Duodenal mucosa (tissue), 2 donors: ENCODE measurements around the gene BMP2K.
"Not testable (repeated sequence)": the region's sequence is repeated elsewhere in the genome, so short reads cannot be mapped to it uniquely, and the experiment has no call there.

Source experiments
- H3K27ac ChIP-seq: one replicate; pipeline ENCODE4 v1.7.0; 2013; ENCODE audit warnings: low read depth, low read length
- H3K27me3 ChIP-seq, 2 donors: one replicate each; pipeline ENCODE4 v1.7.0; 2013; ENCODE audit warnings: low read length in 2 of 2, control low read depth in 1 of 2; ENCODE audit not compliant: insufficient read depth in 2 of 2, control insufficient read depth in 1 of 2
- H3K36me3 ChIP-seq, 2 donors: one replicate each; pipeline ENCODE4 v1.7.0; 2013; ENCODE audit warnings: low read length in 2 of 2, control low read depth in 1 of 2; ENCODE audit not compliant: insufficient read depth in 2 of 2, control insufficient read depth in 1 of 2
- H3K4me1 ChIP-seq, 2 donors: one replicate each; pipeline ENCODE4 v1.7.0; 2013; ENCODE audit warnings: low read length in 2 of 2, control low read depth in 1 of 2; ENCODE audit not compliant: insufficient read depth in 2 of 2, control insufficient read depth in 1 of 2
- H3K4me3 ChIP-seq, 2 donors: one replicate each; pipeline ENCODE4 v1.7.0; 2013; ENCODE audit warnings: low read length in 2 of 2, low read depth in 1 of 2
- H3K9ac ChIP-seq, 2 donors: one replicate each; pipeline ENCODE4 v1.7.0; 2013; ENCODE audit warnings: low read length in 2 of 2, low read depth in 1 of 2
- H3K9me3 ChIP-seq, 2 donors: one replicate each; pipeline ENCODE4 v1.7.0; 2013; ENCODE audit warnings: low read length in 2 of 2, control low read depth in 1 of 2; ENCODE audit not compliant: control insufficient read depth in 1 of 2

The BMP2K gene

DNA sequence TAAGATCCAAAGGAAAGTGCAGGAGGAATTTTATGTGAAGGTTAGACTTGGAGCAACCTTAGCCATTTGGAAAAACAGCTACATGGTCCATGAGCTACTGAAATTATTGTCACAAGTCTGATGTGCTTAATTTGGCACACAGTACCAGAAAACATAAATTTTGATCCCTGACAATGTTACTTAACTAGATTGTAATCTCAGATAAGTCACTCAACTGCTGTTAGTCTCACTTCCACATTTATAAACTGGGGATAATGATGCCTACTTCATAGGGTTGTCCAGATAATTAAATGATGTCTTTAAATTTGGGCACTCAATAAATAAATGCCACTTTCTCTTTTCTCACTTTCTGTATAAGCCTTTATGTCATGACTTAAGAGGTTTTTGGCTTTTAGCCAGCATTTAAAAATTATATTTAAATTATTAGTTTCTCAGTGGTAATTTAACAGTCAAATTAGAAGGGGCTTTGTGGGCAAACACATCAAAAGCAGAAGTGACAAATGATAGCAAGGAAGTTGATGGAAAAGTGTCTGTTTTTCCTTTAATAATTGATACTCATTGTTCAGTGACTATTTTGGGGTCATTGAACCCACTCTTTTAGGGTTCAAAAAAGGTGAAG, 104.8 kb downstream of the BMP2K start:
- Histone ChIP-seq H3K27me3 (no peaks in the 10 kb centered on the region), H3K9me3 (no peaks in the 10 kb centered on the region), H3K4me1 (no peaks in the 10 kb centered on the region), H3K4me3 (no peak overlapping the region), H3K27ac (no peak overlapping the region), H3K36me3 (peaks cover 0 to 7% of the 10 kb centered on the region in 2 donors), H3K9ac (no peak overlapping the region)

DNA sequence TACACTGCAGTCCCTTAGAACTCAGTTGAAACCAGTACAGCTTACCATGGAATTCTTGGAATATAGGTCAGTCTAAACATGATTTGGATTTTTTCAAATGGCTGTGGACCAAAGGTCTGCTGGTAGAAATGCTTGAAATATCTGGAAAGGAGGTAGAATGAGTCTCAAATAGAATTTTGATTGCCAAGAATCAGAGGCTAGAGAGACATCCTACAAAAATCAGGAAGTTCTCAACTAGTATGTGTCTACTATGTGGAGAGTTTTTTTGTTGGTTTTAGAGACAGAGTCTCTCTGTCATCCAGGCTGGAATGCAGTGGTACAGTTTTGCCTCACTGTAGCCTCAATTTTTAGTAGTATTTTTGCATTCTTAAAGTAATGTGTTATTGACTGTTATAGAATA, 109.4 kb downstream of the BMP2K start:
- Histone ChIP-seq H3K4me3 (no peak overlapping the region), H3K27ac (no peak overlapping the region), H3K9me3 (no peaks in the 10 kb centered on the region), H3K9ac (no peak overlapping the region), H3K27me3 (no peaks in the 10 kb centered on the region), H3K36me3 (peaks cover 3 to 10% of the 10 kb centered on the region in 2 donors), H3K4me1 (no peaks in the 10 kb centered on the region)

GRCh38 chr4:78889955-78890354, 113.8 kb downstream of the BMP2K start:
- peaks cover 10 to 15% of the 10 kb centered on the region in 2 donors for H3K36me3 ChIP-seq

DNA sequence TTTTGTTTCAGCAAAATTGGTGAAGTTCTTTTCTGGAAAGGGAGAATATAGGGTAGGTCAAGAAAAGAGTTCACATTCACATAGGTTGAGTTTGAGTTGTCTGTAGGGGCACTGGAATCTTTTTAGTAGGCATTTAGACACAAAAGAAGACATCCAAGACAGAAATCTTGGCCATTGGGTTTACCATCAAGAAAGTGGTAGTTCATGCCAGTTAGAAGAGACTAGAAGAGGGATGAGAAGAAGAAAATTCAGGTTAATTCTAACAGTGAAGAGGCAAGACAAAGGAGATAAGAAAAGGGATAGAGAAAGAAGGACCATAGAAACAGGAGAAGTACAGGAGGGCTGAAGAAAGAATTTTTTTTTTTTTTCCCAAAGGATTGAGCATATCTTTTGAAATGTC, 123.2 kb downstream of the BMP2K start:
- Histone ChIP-seq H3K27me3 (no peaks in the 10 kb centered on the region), H3K4me3 (no peak overlapping the region)

More at GRCh38 chr4:78889955-78890354, 113.8 kb downstream of the BMP2K start:
- H3K27me3 ChIP-seq: no peaks in the 10 kb centered on the region
- no peak overlapping the region for H3K9ac ChIP-seq
- H3K27ac ChIP-seq: no peak overlapping the region
- H3K9me3 ChIP-seq: no peaks in the 10 kb centered on the region
- no peaks in the 10 kb centered on the region for H3K4me1 ChIP-seq
- no peak overlapping the region for H3K4me3 ChIP-seq

DNA sequence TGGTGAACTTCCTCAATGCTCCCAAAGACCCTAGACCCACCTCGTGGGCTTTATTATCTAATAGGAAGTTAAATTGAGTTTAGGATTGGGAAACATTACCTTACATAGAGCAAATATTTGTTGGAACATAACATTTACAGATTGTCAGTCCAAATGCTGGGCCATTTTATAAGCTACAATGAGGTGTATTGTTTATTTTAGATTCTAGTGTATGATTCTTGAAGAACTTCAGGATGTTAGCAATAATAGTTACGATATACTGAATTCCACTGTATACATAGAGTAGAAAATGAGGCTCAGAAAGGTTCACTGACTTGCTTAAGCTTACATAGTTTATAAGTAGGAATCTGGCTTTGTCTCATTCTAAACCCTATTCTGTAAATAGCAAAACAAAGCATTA, 125.7 kb downstream of the BMP2K start:
- no peaks in the 10 kb centered on the region for H3K27me3 ChIP-seq
- no peak overlapping the region for H3K27ac ChIP-seq
- H3K4me3 ChIP-seq: no peak overlapping the region
- H3K4me1 ChIP-seq: peaks cover 0 to 6% of the 10 kb centered on the region in 2 donors
- H3K9ac ChIP-seq: no peak overlapping the region
- H3K9me3 ChIP-seq: no peaks in the 10 kb centered on the region
- no peaks in the 10 kb centered on the region for H3K36me3 ChIP-seq

More for the DNA sequence above, 123.2 kb downstream of the BMP2K start:
- Histone ChIP-seq H3K4me1 (peaks cover 0 to 6% of the 10 kb centered on the region in 2 donors), H3K27ac (no peak overlapping the region), H3K9ac (no peak overlapping the region), H3K36me3 (peaks cover 0 to 3% of the 10 kb centered on the region in 2 donors), H3K9me3 (no peaks in the 10 kb centered on the region)

GRCh38 chr4:78902298-78902697, 126.1 kb downstream of the BMP2K start:
- peaks cover 0 to 6% of the 10 kb centered on the region in 2 donors for H3K4me1 ChIP-seq
- H3K4me3 ChIP-seq: no peak overlapping the region
- H3K9ac ChIP-seq: no peak overlapping the region
- no peaks in the 10 kb centered on the region for H3K36me3 ChIP-seq
- H3K27me3 ChIP-seq: no peaks in the 10 kb centered on the region
- H3K9me3 ChIP-seq: no peaks in the 10 kb centered on the region
- no peak overlapping the region for H3K27ac ChIP-seq

GRCh38 chr4:78904143-78904542, 128.0 kb downstream of the BMP2K start:
- Histone ChIP-seq H3K27me3 (no peaks in the 10 kb centered on the region), H3K27ac (no peak overlapping the region), H3K36me3 (no peaks in the 10 kb centered on the region), H3K9ac (no peak overlapping the region), H3K4me1 (peaks cover 0 to 6% of the 10 kb centered on the region in 2 donors), H3K9me3 (no peaks in the 10 kb centered on the region), H3K4me3 (no peak overlapping the region)

- Histone ChIP-seq H3K27ac (no peak overlapping the region), H3K9ac (no peak overlapping the region), H3K9me3 (no peaks in the 10 kb centered on the region), H3K36me3 (peaks cover 3 to 14% of the 10 kb centered on the region in 2 donors), H3K4me1 (no peaks in the 10 kb centered on the region), H3K4me3 (no peak overlapping the region), H3K27me3 (no peaks in the 10 kb centered on the region)
These were observed 131.5 kb downstream of the BMP2K start for GRCh38 chr4:78907638-78908037.

DNA sequence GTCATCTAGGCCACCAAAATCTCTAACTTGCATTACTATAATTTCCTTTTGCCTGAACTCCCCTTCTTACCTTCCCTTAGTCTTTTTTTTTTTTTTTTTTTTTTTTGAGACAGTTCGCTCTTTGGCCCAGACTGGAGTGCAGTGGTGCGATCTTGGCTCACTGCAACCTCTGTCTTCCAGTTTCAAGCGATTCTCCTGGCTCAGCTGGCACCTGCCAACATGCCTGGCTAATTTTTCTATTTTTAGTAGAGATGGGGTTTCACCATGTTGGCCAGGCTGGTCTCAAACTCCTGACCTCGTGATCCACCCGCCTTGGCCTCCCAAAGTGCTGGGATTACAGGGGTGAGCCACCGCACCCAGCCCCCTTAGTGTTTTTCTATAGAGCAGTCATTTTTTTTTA, 132.8 kb downstream of the BMP2K start:
- not testable (repeated sequence) for H3K27ac ChIP-seq, H3K9me3 ChIP-seq, H3K4me1 ChIP-seq, H3K4me3 ChIP-seq, H3K9ac ChIP-seq, H3K27me3 ChIP-seq
- peaks cover 3 to 14% of the 10 kb centered on the region in 2 donors for H3K36me3 ChIP-seq

DNA sequence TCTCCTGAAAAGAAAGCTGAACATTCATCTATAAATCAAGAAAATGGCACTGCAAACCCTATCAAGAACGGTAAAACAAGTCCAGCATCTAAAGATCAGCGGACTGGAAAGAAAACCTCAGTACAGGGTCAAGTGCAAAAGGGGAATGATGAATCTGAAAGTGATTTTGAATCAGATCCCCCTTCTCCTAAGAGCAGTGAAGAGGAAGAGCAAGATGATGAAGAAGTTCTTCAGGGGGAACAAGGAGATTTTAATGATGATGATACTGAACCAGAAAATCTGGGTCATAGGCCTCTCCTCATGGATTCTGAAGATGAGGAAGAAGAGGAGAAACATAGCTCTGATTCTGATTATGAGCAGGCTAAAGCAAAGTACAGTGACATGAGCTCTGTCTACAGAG, 134.5 kb downstream of the BMP2K start:
- Histone ChIP-seq H3K4me1 (no peaks in the 10 kb centered on the region), H3K9me3 (no peaks in the 10 kb centered on the region), H3K27me3 (no peaks in the 10 kb centered on the region), H3K27ac (no peak overlapping the region), H3K9ac (no peak overlapping the region), H3K36me3 (peaks cover 3 to 14% of the 10 kb centered on the region in 2 donors), H3K4me3 (no peak overlapping the region)
